Measurements from ENCODE around the gene LY6G6D. TPM values are rescaled to one million over a fixed set of nuclear protein-coding genes. Genes with fewer than 3 reads are reported as not detected.

The LY6G6D gene
- total RNA-seq, 1 donor from 2014 or later = not detected

DNA sequence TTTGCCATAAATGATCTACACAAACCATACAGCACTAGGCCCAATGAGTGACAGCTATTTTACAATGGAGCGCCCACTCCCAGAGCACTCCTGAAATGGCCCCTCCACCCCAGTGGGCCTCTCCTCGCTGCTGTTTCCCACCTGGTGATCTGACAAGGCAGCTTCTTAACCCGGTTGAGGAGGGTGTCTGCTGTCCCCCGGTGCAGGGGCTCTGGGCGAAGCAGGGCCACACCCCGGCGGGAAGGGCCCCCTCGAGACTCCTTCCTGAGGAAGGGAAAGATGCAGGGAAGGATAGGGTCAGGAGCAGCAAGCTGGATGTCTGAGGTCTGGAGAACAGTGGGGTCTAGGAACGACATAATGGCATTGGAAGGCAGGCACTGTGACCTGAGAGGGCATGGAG, 22.3 kb upstream of the LY6G6D start:
- H3K4me3 Mint-ChIP-seq = no peak overlapping the region
- no peaks in the 10 kb centered on the region for H3K9me3 Mint-ChIP-seq
- peaks cover 7% of the 10 kb centered on the region for H3K36me3 Mint-ChIP-seq (ENCODE audit: low read depth)
- no peaks in the 10 kb centered on the region for H3K4me1 Mint-ChIP-seq
- TF ChIP-seq, protein P1, sequence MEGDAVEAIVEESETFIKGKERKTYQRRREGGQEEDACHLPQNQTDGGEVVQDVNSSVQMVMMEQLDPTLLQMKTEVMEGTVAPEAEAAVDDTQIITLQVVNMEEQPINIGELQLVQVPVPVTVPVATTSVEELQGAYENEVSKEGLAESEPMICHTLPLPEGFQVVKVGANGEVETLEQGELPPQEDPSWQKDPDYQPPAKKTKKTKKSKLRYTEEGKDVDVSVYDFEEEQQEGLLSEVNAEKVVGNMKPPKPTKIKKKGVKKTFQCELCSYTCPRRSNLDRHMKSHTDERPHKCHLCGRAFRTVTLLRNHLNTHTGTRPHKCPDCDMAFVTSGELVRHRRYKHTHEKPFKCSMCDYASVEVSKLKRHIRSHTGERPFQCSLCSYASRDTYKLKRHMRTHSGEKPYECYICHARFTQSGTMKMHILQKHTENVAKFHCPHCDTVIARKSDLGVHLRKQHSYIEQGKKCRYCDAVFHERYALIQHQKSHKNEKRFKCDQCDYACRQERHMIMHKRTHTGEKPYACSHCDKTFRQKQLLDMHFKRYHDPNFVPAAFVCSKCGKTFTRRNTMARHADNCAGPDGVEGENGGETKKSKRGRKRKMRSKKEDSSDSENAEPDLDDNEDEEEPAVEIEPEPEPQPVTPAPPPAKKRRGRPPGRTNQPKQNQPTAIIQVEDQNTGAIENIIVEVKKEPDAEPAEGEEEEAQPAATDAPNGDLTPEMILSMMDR (conservative IDR thresholded peaks at IDR 0.05) = no peak
- no peak overlapping the region for H3K27ac Mint-ChIP-seq (ENCODE audit: unreplicated experiment)
- H3K27me3 Mint-ChIP-seq (ENCODE audit: low read depth) = no peaks in the 10 kb centered on the region
- DNase-seq (ENCODE audit: low read depth, low spot score) = no peak

DNA sequence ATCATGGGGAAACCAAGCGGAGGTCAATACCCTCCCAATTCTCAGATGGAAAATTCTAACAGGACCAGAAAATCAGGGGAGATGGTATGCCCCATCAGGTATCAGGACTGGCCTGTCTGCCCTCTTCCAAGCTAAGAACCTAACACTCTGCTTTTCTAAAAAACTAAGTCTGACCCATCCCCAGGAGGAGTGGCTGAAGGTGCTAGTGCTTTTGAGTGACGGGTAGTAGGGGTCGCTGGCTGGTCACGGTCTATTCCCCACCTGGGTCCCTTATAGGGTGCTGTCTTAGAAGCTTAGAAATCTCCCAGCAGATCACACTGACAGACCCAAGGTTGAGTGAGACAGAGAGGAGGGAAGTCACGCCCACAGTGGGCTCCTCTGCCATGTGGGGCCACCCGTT, 21.6 kb upstream of the LY6G6D start:
- no peaks in the 10 kb centered on the region for H3K9me3 Mint-ChIP-seq
- TF ChIP-seq, protein P1 (conservative IDR thresholded peaks at IDR 0.05) = no peak
- no peaks in the 10 kb centered on the region for H3K4me1 Mint-ChIP-seq
- DNase-seq (ENCODE audit: low read depth, low spot score) = no peak
- no peaks in the 10 kb centered on the region for H3K27me3 Mint-ChIP-seq (ENCODE audit: low read depth)
- H3K36me3 Mint-ChIP-seq (ENCODE audit: low read depth) = peaks cover 8% of the 10 kb centered on the region
- H3K27ac Mint-ChIP-seq (ENCODE audit: unreplicated experiment) = no peak overlapping the region
- no peak overlapping the region for H3K4me3 Mint-ChIP-seq

DNA sequence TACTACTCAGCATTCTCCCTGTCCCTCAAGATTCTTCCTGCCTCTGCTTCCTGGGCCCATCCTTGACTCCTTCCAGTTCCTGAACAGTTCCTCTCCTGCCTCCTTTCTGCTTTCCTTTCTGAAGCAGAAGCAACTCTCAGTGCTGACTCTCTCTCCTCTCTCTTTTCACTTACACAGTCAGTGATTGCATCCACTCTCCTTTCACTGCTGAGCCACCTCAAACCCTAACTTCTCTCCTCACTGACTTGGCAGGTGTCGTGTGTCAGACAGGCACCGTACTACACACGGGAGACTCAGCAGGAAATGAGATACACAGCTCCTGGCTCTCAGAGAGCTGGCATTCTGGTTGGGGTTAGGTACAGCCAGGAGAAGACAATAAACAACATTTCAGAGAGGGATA, 17.6 kb upstream of the LY6G6D start:
- Mint-ChIP-seq H3K27ac (ENCODE audit: unreplicated experiment) (no peak overlapping the region), H3K4me1 (peaks cover 15% of the 10 kb centered on the region), H3K36me3 (ENCODE audit: low read depth) (peaks cover 8% of the 10 kb centered on the region), H3K27me3 (ENCODE audit: low read depth) (no peaks in the 10 kb centered on the region), H3K4me3 (peak overlapping the region; percentile 3), H3K9me3 (no peaks in the 10 kb centered on the region)
- TF ChIP-seq, protein P1 (conservative IDR thresholded peaks at IDR 0.05) = no peak
- DNase-seq (ENCODE audit: low read depth, low spot score) = no peak

GRCh38 chr6:31700740-31701401, 14.3 kb upstream of the LY6G6D start:
- TF ChIP-seq, protein P1 (conservative IDR thresholded peaks at IDR 0.05) = no peak
- H3K36me3 Mint-ChIP-seq (ENCODE audit: low read depth) = peaks cover 5% of the 10 kb centered on the region
- peaks cover 20% of the 10 kb centered on the region for H3K4me1 Mint-ChIP-seq
- no peak for DNase-seq (ENCODE audit: low read depth, low spot score)
- no peaks in the 10 kb centered on the region for H3K9me3 Mint-ChIP-seq
- peak overlapping the region; percentile 94 for H3K4me3 Mint-ChIP-seq
- no peak overlapping the region for H3K27ac Mint-ChIP-seq (ENCODE audit: unreplicated experiment)
- no peaks in the 10 kb centered on the region for H3K27me3 Mint-ChIP-seq (ENCODE audit: low read depth)

- TF ChIP-seq, protein P1 (conservative IDR thresholded peaks at IDR 0.05) = no peak
- Mint-ChIP-seq H3K27ac (ENCODE audit: unreplicated experiment) (peak overlapping the region; percentile 91), H3K9me3 (no peaks in the 10 kb centered on the region), H3K36me3 (ENCODE audit: low read depth) (peaks cover 5% of the 10 kb centered on the region), H3K4me1 (peaks cover 20% of the 10 kb centered on the region), H3K27me3 (ENCODE audit: low read depth) (no peaks in the 10 kb centered on the region), H3K4me3 (peak overlapping the region; percentile 94)
- no peak for DNase-seq (ENCODE audit: low read depth, low spot score)
These were observed 13.3 kb upstream of the LY6G6D start for GRCh38 chr6:31701666-31702404.

Measured in neural crest cell (in vitro differentiated cells).